Measurements from ENCODE around the gene STX1B.

DNA sequence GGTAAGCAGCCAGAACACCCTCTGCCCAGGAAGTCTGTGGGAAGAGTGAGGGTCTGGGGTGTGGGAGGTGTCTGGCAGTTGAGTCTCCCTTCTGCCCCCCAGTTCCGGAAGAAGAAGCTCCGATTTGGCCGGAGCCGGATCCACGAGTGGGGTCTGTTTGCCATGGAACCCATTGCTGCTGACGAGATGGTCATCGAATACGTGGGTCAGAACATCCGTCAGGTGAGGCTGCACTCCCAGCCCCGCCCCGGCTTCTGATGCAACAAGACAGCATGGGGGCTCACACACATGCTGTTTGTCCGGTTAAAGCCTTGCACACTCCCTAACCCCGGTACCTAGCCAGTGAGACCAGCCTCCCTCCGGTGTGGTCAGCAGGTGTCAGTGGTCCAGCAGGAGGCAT lies 29.5 kb downstream of the STX1B start:
- TF ChIP-seq, protein P1, sequence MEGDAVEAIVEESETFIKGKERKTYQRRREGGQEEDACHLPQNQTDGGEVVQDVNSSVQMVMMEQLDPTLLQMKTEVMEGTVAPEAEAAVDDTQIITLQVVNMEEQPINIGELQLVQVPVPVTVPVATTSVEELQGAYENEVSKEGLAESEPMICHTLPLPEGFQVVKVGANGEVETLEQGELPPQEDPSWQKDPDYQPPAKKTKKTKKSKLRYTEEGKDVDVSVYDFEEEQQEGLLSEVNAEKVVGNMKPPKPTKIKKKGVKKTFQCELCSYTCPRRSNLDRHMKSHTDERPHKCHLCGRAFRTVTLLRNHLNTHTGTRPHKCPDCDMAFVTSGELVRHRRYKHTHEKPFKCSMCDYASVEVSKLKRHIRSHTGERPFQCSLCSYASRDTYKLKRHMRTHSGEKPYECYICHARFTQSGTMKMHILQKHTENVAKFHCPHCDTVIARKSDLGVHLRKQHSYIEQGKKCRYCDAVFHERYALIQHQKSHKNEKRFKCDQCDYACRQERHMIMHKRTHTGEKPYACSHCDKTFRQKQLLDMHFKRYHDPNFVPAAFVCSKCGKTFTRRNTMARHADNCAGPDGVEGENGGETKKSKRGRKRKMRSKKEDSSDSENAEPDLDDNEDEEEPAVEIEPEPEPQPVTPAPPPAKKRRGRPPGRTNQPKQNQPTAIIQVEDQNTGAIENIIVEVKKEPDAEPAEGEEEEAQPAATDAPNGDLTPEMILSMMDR (conservative IDR thresholded peaks at IDR 0.05): no peak
- no peak for TF ChIP-seq ZFX (IDR thresholded peaks at IDR 0.05)

Data from C4-2B (cell line).